ENCODE results near the gene POLE.
A peak's percentile ranks its signal among the peaks of the same experiment; 100 is the strongest.

The POLE gene

DNA sequence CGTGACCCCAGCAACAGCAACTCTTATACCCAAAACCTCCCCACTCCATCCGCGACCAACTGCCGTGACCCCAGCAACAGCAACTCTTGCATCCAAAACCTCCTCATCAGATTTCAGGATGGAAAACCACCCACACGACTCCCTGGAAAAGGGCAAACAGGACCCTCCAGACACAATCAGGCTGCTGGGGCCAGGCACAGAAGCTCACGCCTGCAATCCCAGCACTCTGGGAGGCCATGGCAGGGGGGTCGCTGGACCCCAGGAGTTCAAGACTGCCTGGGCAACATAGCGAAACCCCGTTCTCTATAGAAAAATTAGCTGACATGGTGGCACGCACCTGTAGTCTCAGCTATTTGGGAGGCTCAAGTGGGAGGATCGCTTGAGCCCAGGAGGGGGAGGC is 43.2 kb upstream of the POLE start:
- no peak overlapping the region for H3K4me3 ChIP-seq
- peak overlapping the region; percentile 84 for H3K27ac ChIP-seq
- no peak overlapping the region for H3K9ac ChIP-seq (ENCODE audit: insufficient read length)
- peaks cover 77% of the 10 kb centered on the region for H3K36me3 ChIP-seq (ENCODE audit: insufficient read depth, low read length)
- no peak for DNase-seq (ENCODE audit: low read depth, low spot score)
- TF ChIP-seq EZH2 (IDR thresholded peaks at IDR 0.05) (no peak), FOXP2 (optimal IDR thresholded peaks at IDR 0.05; ENCODE audit: control extremely low read depth, extremely low read length, insufficient read depth) (no peak), POLR2AphosphoS5 (IDR thresholded peaks at IDR 0.05; ENCODE audit: borderline replicate concordance, low read depth, low read length) (no peak)
- H3K9me3 ChIP-seq (ENCODE audit: low read depth, low read length), result no peaks in the 10 kb centered on the region

DNA sequence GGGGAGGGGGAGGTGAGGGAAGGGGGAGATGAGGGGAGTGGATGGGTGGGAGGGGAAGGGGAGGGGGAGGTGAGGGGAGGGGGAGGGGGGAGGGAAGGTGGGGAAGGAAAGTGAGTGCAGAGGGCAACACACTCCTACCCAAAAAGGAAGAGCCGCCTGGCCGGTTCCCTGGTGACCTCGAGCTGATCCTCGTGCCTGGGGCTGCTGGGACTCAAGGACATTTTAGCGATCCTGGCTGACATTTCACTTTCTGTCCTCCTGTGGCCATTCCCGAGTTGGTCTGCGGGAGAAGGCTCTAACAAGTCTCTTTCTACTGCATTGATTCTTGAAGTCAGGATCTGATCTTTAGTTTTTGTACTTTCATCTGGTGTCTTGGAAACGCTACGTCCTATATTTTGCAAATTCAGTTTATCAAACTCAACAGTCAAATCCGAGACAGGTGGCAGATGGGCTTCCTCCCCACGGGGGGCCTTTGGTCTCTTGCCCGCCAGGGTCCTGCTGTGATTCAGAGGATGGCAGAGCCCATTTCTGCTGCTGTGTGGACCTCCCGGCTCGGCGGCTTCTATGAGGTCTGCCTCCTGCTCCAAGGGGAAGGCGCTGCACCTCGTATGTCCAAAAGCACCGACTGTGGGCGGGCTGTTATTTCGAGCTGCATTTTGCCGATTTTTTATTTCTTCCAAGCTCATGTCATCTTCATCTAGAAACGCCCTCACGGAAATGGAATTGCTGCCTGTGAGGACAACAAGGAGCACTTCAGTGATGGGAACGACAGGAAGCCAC is 42.6 kb upstream of the POLE start:
- no peak for TF ChIP-seq FOXP2 (optimal IDR thresholded peaks at IDR 0.05; ENCODE audit: control extremely low read depth, extremely low read length, insufficient read depth)
- TF ChIP-seq EZH2 (IDR thresholded peaks at IDR 0.05), result no peak
- no peak for TF ChIP-seq POLR2AphosphoS5 (IDR thresholded peaks at IDR 0.05; ENCODE audit: borderline replicate concordance, low read depth, low read length)
- Histone ChIP-seq H3K27ac (peak overlapping the region; percentile 84), H3K4me3 (no peak overlapping the region), H3K36me3 (ENCODE audit: insufficient read depth, low read length) (peaks cover 77% of the 10 kb centered on the region), H3K9ac (ENCODE audit: insufficient read length) (no peak overlapping the region), H3K9me3 (ENCODE audit: low read depth, low read length) (no peaks in the 10 kb centered on the region)
- no peak for DNase-seq (ENCODE audit: low read depth, low spot score)

- Histone ChIP-seq H3K36me3 (ENCODE audit: insufficient read depth, low read length) (peaks cover 80% of the 10 kb centered on the region), H3K9me3 (ENCODE audit: low read depth, low read length) (no peaks in the 10 kb centered on the region), H3K4me3 (no peak overlapping the region), H3K9ac (ENCODE audit: insufficient read length) (no peak overlapping the region), H3K27ac (no peak overlapping the region)
- TF ChIP-seq EZH2 (IDR thresholded peaks at IDR 0.05), result no peak
- no peak for TF ChIP-seq POLR2AphosphoS5 (IDR thresholded peaks at IDR 0.05; ENCODE audit: borderline replicate concordance, low read depth, low read length)
- no peak for TF ChIP-seq FOXP2 (optimal IDR thresholded peaks at IDR 0.05; ENCODE audit: control extremely low read depth, extremely low read length, insufficient read depth)
- DNase-seq (ENCODE audit: low read depth, low spot score), result no peak
Observed at GRCh38 chr12:132728502-132728901, 41.4 kb upstream of the POLE start.

DNA sequence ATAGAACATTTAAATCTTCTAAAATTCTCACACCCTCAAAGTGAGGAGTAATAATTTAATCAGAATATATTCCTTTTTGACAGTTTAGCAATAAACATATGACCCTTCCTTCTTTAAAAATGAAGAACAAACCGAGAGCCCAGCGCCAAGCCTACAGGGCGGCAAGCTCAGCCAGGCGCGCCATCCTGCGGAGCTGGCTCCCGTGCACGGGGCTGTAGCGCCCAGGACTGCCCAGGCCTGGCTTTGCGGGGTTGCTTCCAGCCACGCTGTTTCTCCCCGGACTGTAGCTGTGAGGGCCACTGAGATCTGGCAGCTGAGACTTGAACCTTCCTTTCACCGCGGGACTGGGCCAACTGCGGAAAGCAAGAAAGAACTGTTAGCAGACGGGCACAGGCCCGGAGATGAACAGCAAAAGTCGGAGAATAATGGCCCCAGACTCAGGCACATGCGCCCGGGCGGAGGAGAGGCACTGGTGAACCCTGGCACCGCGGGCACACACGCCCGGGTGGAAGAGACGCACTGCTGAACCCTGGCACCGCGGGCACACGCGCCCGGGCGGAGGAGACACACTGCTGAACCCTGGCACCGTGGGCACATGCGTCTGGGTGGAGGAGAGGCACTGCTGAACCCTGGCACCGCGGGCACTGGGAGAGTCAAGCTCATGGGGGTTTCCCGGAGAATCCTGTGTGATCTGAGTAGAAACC is 40.1 kb upstream of the POLE start:
- TF ChIP-seq POLR2AphosphoS5 (IDR thresholded peaks at IDR 0.05; ENCODE audit: borderline replicate concordance, low read depth, low read length), result no peak
- TF ChIP-seq EZH2 (IDR thresholded peaks at IDR 0.05), result no peak
- no peak for TF ChIP-seq FOXP2 (optimal IDR thresholded peaks at IDR 0.05; ENCODE audit: control extremely low read depth, extremely low read length, insufficient read depth)
- Histone ChIP-seq H3K4me3 (no peak overlapping the region), H3K9ac (ENCODE audit: insufficient read length) (no peak overlapping the region), H3K36me3 (ENCODE audit: insufficient read depth, low read length) (peaks cover 80% of the 10 kb centered on the region), H3K27ac (no peak overlapping the region), H3K9me3 (ENCODE audit: low read depth, low read length) (no peaks in the 10 kb centered on the region)
- DNase-seq (ENCODE audit: low read depth, low spot score), result no peak

GRCh38 chr12:132726386-132726785 is 39.2 kb upstream of the POLE start:
- no peak overlapping the region for H3K4me3 ChIP-seq
- no peak overlapping the region for H3K9ac ChIP-seq (ENCODE audit: insufficient read length)
- H3K36me3 ChIP-seq (ENCODE audit: insufficient read depth, low read length), result peaks cover 80% of the 10 kb centered on the region
- H3K27ac ChIP-seq, result no peak overlapping the region; the same call in 1 of the 2 replicates
- H3K9me3 ChIP-seq (ENCODE audit: low read depth, low read length), result no peaks in the 10 kb centered on the region
- no peak for DNase-seq (ENCODE audit: low read depth, low spot score)
- TF ChIP-seq EZH2 (IDR thresholded peaks at IDR 0.05), result no peak
- no peak for TF ChIP-seq POLR2AphosphoS5 (IDR thresholded peaks at IDR 0.05; ENCODE audit: borderline replicate concordance, low read depth, low read length)
- no peak for TF ChIP-seq FOXP2 (optimal IDR thresholded peaks at IDR 0.05; ENCODE audit: control extremely low read depth, extremely low read length, insufficient read depth)

GRCh38 chr12:132724506-132725241 is 37.5 kb upstream of the POLE start:
- no peak overlapping the region for H3K4me3 ChIP-seq
- no peak for TF ChIP-seq EZH2 (IDR thresholded peaks at IDR 0.05)
- TF ChIP-seq POLR2AphosphoS5 (IDR thresholded peaks at IDR 0.05; ENCODE audit: borderline replicate concordance, low read depth, low read length), result no peak
- no peak for TF ChIP-seq FOXP2 (optimal IDR thresholded peaks at IDR 0.05; ENCODE audit: control extremely low read depth, extremely low read length, insufficient read depth)
- H3K36me3 ChIP-seq (ENCODE audit: insufficient read depth, low read length), result peaks cover 79% of the 10 kb centered on the region
- no peaks in the 10 kb centered on the region for H3K9me3 ChIP-seq (ENCODE audit: low read depth, low read length)
- DNase-seq (ENCODE audit: low read depth, low spot score), result no peak
- H3K9ac ChIP-seq (ENCODE audit: insufficient read length), result no peak overlapping the region
- H3K27ac ChIP-seq, result 0 out of 2 replicates have a peak overlapping the region, but pooled peaks have one; percentile 22

DNA sequence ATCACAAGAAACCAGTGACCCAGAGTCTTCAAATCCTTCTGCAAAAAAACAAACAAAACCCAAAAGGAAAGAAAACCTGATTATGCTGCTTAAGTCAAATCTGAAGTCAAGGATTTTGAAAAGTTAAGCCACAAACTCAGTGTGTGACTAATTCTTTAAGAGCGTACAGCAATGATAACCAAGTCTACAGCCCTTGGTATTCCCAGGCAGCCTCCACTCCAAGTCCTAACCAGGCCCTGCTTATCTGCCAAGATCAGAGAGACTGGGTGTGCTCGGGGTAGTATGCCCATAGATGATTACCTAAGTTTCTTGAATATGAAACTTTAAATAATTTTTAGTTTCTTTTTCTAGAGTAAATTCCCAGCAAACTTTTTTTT is 36.6 kb upstream of the POLE start:
- Histone ChIP-seq H3K9me3 (ENCODE audit: low read depth, low read length) (no peaks in the 10 kb centered on the region), H3K36me3 (ENCODE audit: insufficient read depth, low read length) (peaks cover 86% of the 10 kb centered on the region), H3K27ac (peak overlapping the region; percentile 73), H3K4me3 (no peak overlapping the region), H3K9ac (ENCODE audit: insufficient read length) (peak overlapping the region; percentile 12)
- DNase-seq (ENCODE audit: low read depth, low spot score), result no peak
- no peak for TF ChIP-seq FOXP2 (optimal IDR thresholded peaks at IDR 0.05; ENCODE audit: control extremely low read depth, extremely low read length, insufficient read depth)
- TF ChIP-seq POLR2AphosphoS5 (IDR thresholded peaks at IDR 0.05; ENCODE audit: borderline replicate concordance, low read depth, low read length), result no peak

Measured in SK-N-MC (cell line).